GM23338 (cell line): ENCODE measurements around the gene EFR3B. TPM values are rescaled to one million over a fixed set of nuclear protein-coding genes. Genes with fewer than 3 reads are reported as not detected.

Experiments
- ATAC-seq: fragments of 200-7000 bp; cut with Tn5 transposase; 3 replicates; pipeline ENCODE4 v1.9.1; 2020
- DNase-seq: peaks from one replicate; pipeline ENCODE4 v3.0.0-alpha.2; 2015; ENCODE audit warnings: low spot score
- H2AFZ ChIP-seq: fragments of 200-600 bp; sonication (generic); 2 replicates; pipeline ENCODE4 v1.8.0; 2016; ENCODE audit warnings: antibody characterized with exemption, mild to moderate bottlenecking, moderate library complexity
- H3F3A ChIP-seq: fragments of 200-600 bp; sonication (generic); replicated peaks from 2 replicates; pipeline ENCODE4 v1.8.0; 2017; ENCODE audit warnings: antibody characterized with exemption, mixed run types, low read depth
- H3K27ac ChIP-seq: fragments of 200-600 bp; sonication (generic); 2 replicates; pipeline ENCODE4 v1.6.1; 2016; ENCODE audit warnings: low read depth
- H3K27me3 ChIP-seq: fragments of 200-600 bp; sonication (generic); 2 replicates; pipeline ENCODE4 v1.8.0; 2016; ENCODE audit warnings: mild to moderate bottlenecking, mixed run types, moderate library complexity; ENCODE audit not compliant: insufficient read depth
- H3K36me3 ChIP-seq: fragments of 200-600 bp; sonication (generic); 2 replicates; pipeline ENCODE4 v1.8.0; 2016; ENCODE audit warnings: mild to moderate bottlenecking; ENCODE audit not compliant: insufficient read depth
- H3K4me1 ChIP-seq: fragments of 200-600 bp; sonication (generic); 2 replicates; pipeline ENCODE4 v1.8.0; 2016; ENCODE audit warnings: mild to moderate bottlenecking, moderate library complexity; ENCODE audit not compliant: insufficient read depth
- H3K4me2 ChIP-seq: fragments of 200-600 bp; sonication (generic); 2 replicates; pipeline ENCODE4 v1.7.1; 2017; ENCODE audit warnings: mixed run types
- H3K4me3 ChIP-seq: fragments of 200-600 bp; sonication (generic); 2 replicates; pipeline ENCODE4 v1.6.1; 2016; ENCODE audit warnings: mixed run types
- H3K79me2 ChIP-seq: fragments of 200-600 bp; sonication (generic); replicated peaks from 2 replicates; pipeline ENCODE4 v1.8.0; 2017; ENCODE audit warnings: mild to moderate bottlenecking; ENCODE audit not compliant: insufficient read depth
- H3K9me2 ChIP-seq: fragments of 200-600 bp; sonication (generic); 2 replicates; pipeline ENCODE4 v1.8.0; 2017; ENCODE audit not compliant: insufficient read depth
- H4K20me1 ChIP-seq: fragments of 200-600 bp; sonication (generic); replicated peaks from 2 replicates; pipeline ENCODE4 v1.8.0; 2017; ENCODE audit warnings: mild to moderate bottlenecking; ENCODE audit not compliant: insufficient read depth
- H3K27ac Mint-ChIP-seq: 2 replicates; pipeline ENCODE4 v1.8.0; 2020; ENCODE audit warnings: inconsistent platforms, mild to moderate bottlenecking, moderate library complexity, mixed read lengths
- H3K27me3 Mint-ChIP-seq: 3 replicates; pipeline ENCODE4 v1.8.0; 2022; ENCODE audit warnings: low read depth, mild to moderate bottlenecking, moderate library complexity, mixed read lengths, inconsistent platforms; ENCODE audit not compliant: insufficient read depth, poor library complexity
- H3K36me3 Mint-ChIP-seq: 3 replicates; pipeline ENCODE4 v1.8.0; 2021; ENCODE audit warnings: low read depth, mild to moderate bottlenecking, inconsistent platforms, moderate library complexity, mixed read lengths
- H3K4me1 Mint-ChIP-seq: 3 replicates; pipeline ENCODE4 v1.8.0; 2020; ENCODE audit warnings: mild to moderate bottlenecking, inconsistent platforms, mixed read lengths
- H3K4me3 Mint-ChIP-seq: 3 replicates; pipeline ENCODE4 v1.8.0; 2021; ENCODE audit warnings: moderate library complexity, mild to moderate bottlenecking, inconsistent platforms, mixed read lengths
- H3K9me3 Mint-ChIP-seq: 3 replicates; pipeline ENCODE4 v1.8.0; 2020; ENCODE audit warnings: moderate library complexity, mild to moderate bottlenecking, inconsistent platforms, mixed read lengths
- CREB1 ChIP-seq: fragments of 250-450 bp; sonication (Bioruptor Pico); IDR thresholded peaks from 2 replicates; pipeline ENCODE4 v1.5.0; 2020; ENCODE audit warnings: low read depth, mild to moderate bottlenecking, moderate library complexity
- ETS1 ChIP-seq: IDR thresholded peaks from 2 replicates; pipeline ENCODE4 v1.6.1; 2016; ENCODE audit warnings: antibody characterized with exemption
- JUNB ChIP-seq: IDR thresholded peaks from one replicate; pipeline ENCODE4 v1.6.1; 2016; ENCODE audit warnings: antibody characterized with exemption; ENCODE audit not compliant: unreplicated experiment
- NANOG ChIP-seq: IDR thresholded peaks from 2 replicates; pipeline ENCODE4 v1.6.1; 2016; ENCODE audit warnings: antibody characterized with exemption, borderline replicate concordance
- POLR2AphosphoS5 ChIP-seq: IDR thresholded peaks from 2 replicates; pipeline ENCODE4 v1.6.1; 2016; ENCODE audit warnings: antibody characterized with exemption, low read depth
- REST ChIP-seq: IDR thresholded peaks from one replicate; pipeline ENCODE4 v1.6.1; 2018; ENCODE audit warnings: antibody characterized with exemption; ENCODE audit not compliant: unreplicated experiment
- STAT1 ChIP-seq: IDR thresholded peaks from one replicate; pipeline ENCODE4 v1.6.1; 2016; ENCODE audit warnings: antibody characterized with exemption; ENCODE audit not compliant: unreplicated experiment
- ZNF331 ChIP-seq: fragments of 250-450 bp; sonication (Bioruptor Pico); IDR thresholded peaks from 2 replicates; pipeline ENCODE4 v1.5.0; 2020; ENCODE audit warnings: low read depth, mild to moderate bottlenecking, moderate library complexity
- polyA plus RNA-seq: library from polyadenylated mRNA; unstranded; fragments of >200 nt; fragmentation: Nextera tagmentation; extraction: Ambion mirVana; gene quantifications from 2 replicates; pipeline ENCODE4 v1.2.1, GENCODE V29; 2016
- total RNA-seq: library from RNA; depleted of rRNA; stranded (reverse); fragments of >200 nt; shearing (Covaris generic); gene quantifications from 2 replicates; pipeline ENCODE4 v1.2.3, GENCODE V29; 2014
- TF ChIP-seq, protein P1 (sequence below), 2 experiments: fragments of 200-600 bp in 1 of 2; sonication (generic) in 1 of 2; conservative IDR thresholded peaks; 2 replicates each; pipeline versions ENCODE4 v1.5.1 to v1.6.1; 2016 to 2017; ENCODE audit warnings: antibody characterized with exemption in 2 of 2, low read depth in 2 of 2, mild to moderate bottlenecking in 2 of 2, moderate library complexity in 1 of 2

The EFR3B gene
- total and polyA plus RNA-seq, 2 experiments from 2014 or later = 3.3 to 10.7 TPM

- Mint-ChIP-seq H3K4me3 (no peak overlapping the region), H3K27me3 (peaks cover 2% of the 10 kb centered on the region), H3K9me3 (peaks cover 3% of the 10 kb centered on the region; the same call in 2 of the 3 replicates), H3K4me1 (peaks cover 4% of the 10 kb centered on the region), H3K27ac (no peak overlapping the region), H3K36me3 (peaks cover 2% of the 10 kb centered on the region; the same call in 2 of the 3 replicates)
- Histone ChIP-seq H3K36me3 (no peaks in the 10 kb centered on the region), H3K4me2 (no peak overlapping the region), H4K20me1 (no peaks in the 10 kb centered on the region; the same call in 1 of the 2 replicates), H3K4me1 (no peaks in the 10 kb centered on the region), H2AFZ (no peak overlapping the region), H3K4me3 (no peak overlapping the region), H3K79me2 (no peaks in the 10 kb centered on the region), H3K9me2 (no peaks in the 10 kb centered on the region; the same call in 1 of the 2 replicates), H3K27me3 (no peaks in the 10 kb centered on the region), H3K27ac (no peak overlapping the region), H3F3A (no peaks in the 10 kb centered on the region)
- no peak for ATAC-seq
- no peak for TF ChIP-seq REST
- no peak for TF ChIP-seq STAT1
- no peak for TF ChIP-seq ETS1
- TF ChIP-seq, protein P1, sequence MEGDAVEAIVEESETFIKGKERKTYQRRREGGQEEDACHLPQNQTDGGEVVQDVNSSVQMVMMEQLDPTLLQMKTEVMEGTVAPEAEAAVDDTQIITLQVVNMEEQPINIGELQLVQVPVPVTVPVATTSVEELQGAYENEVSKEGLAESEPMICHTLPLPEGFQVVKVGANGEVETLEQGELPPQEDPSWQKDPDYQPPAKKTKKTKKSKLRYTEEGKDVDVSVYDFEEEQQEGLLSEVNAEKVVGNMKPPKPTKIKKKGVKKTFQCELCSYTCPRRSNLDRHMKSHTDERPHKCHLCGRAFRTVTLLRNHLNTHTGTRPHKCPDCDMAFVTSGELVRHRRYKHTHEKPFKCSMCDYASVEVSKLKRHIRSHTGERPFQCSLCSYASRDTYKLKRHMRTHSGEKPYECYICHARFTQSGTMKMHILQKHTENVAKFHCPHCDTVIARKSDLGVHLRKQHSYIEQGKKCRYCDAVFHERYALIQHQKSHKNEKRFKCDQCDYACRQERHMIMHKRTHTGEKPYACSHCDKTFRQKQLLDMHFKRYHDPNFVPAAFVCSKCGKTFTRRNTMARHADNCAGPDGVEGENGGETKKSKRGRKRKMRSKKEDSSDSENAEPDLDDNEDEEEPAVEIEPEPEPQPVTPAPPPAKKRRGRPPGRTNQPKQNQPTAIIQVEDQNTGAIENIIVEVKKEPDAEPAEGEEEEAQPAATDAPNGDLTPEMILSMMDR (conservative IDR thresholded peaks at IDR 0.05; ENCODE audit: low read depth in 2 of 2) = no peak
- no peak for TF ChIP-seq POLR2AphosphoS5
- TF ChIP-seq CREB1 (CRISPR knock-in tag) = no peak
- no peak for TF ChIP-seq ZNF331 (CRISPR knock-in tag)
- TF ChIP-seq JUNB = no peak
- DNase-seq = no peak
Measured at GRCh38 chr2:25073025-25073424, 31.1 kb downstream of the EFR3B start.

- DNase-seq (no peak), ATAC-seq (no peak)
- Histone ChIP-seq H2AFZ (no peak overlapping the region), H3K4me2 (no peak overlapping the region), H4K20me1 (no peaks in the 10 kb centered on the region; the same call in 1 of the 2 replicates), H3K4me3 (no peak overlapping the region), H3F3A (no peaks in the 10 kb centered on the region), H3K9me2 (no peaks in the 10 kb centered on the region; the same call in 1 of the 2 replicates), H3K79me2 (no peaks in the 10 kb centered on the region), H3K4me1 (no peaks in the 10 kb centered on the region), H3K27me3 (no peaks in the 10 kb centered on the region), H3K27ac (no peak overlapping the region), H3K36me3 (no peaks in the 10 kb centered on the region)
- H3K4me1 Mint-ChIP-seq = peaks cover 12% of the 10 kb centered on the region
- H3K4me3 Mint-ChIP-seq = no peak overlapping the region
- peaks cover 2% of the 10 kb centered on the region for H3K27me3 Mint-ChIP-seq
- H3K27ac Mint-ChIP-seq = no peak overlapping the region
- peaks cover 3% of the 10 kb centered on the region; the same call in 2 of the 3 replicates for H3K9me3 Mint-ChIP-seq
- peaks cover 2% of the 10 kb centered on the region; the same call in 2 of the 3 replicates for H3K36me3 Mint-ChIP-seq
- TF ChIP-seq JUNB = no peak
- TF ChIP-seq, protein P1 (conservative IDR thresholded peaks at IDR 0.05; ENCODE audit: low read depth in 2 of 2) = no peak
- TF ChIP-seq NANOG = no peak
- TF ChIP-seq REST = no peak
Measured at GRCh38 chr2:25073914-25074313, 32.0 kb downstream of the EFR3B start.
